Measurements from ENCODE around the gene RPS6KA2. TPM values are rescaled to one million over a fixed set of nuclear protein-coding genes. Genes with fewer than 3 reads are reported as not detected.

The RPS6KA2 gene
- total RNA-seq, 2 experiments from 2014 or later = 18.9 to 19.1 TPM

DNA sequence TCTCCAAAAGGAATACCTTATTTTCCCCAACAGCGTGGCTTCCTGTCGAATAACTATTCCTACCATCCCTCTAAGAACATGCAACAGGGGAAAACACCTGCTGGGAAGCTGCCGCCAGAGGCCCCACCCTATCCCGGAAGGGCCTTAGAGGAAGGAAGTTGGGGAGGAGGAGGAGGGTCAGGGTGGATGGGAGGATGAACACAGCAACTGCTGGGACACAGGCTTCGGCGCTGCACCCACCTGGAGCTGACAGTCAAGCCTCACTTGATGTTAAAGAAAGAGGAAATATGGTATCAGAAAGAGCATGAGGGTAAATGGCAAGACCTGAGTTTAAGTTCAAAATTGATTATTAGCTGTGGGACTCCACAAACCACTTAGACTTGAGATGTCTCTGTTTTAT, 36.5 kb upstream of the RPS6KA2 start:
- CTCF ChIA-PET = no interaction called here
- no peak overlapping the region for H3K4me3 Mint-ChIP-seq
- H3K36me3 Mint-ChIP-seq (ENCODE audit: low read depth) = no peaks in the 10 kb centered on the region
- H3K27ac Mint-ChIP-seq = no peak overlapping the region
- intact Hi-C loops (cut with micrococcal nuclease) = no loop called here
- H3K9me3 Mint-ChIP-seq = no peaks in the 10 kb centered on the region
- peaks cover 3% of the 10 kb centered on the region for H3K27me3 Mint-ChIP-seq (ENCODE audit: low read depth)
- DNase-seq = no peak
- peaks cover 2% of the 10 kb centered on the region for H3K4me1 Mint-ChIP-seq (ENCODE audit: low read depth)

DNA sequence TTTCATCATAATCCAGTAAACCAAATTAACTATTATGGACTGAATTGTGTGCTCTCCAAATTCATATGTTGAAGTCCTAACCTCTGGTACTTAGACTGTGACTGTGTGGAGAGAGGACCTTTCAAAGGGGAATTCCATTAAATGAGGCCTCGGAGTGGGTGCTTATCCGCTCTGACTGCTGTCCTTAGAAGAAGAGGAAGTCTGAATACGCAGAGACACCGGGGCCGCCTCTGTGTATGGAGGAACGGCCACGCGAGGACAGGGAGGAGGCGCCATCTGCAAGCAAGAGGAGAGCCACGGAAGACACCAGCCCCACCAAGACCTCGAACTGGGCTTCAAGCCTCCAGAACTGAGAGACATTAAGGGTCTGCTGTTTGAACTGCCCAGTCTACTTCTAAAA, 35.6 kb upstream of the RPS6KA2 start:
- Mint-ChIP-seq H3K4me1 (ENCODE audit: low read depth) (peaks cover 2% of the 10 kb centered on the region), H3K36me3 (ENCODE audit: low read depth) (no peaks in the 10 kb centered on the region), H3K27me3 (ENCODE audit: low read depth) (peaks cover 6% of the 10 kb centered on the region), H3K9me3 (no peaks in the 10 kb centered on the region), H3K4me3 (no peak overlapping the region), H3K27ac (no peak overlapping the region)
- CTCF ChIA-PET = no interaction called here
- DNase-seq = no peak
- intact Hi-C loops (cut with micrococcal nuclease) = no loop called here

DNA sequence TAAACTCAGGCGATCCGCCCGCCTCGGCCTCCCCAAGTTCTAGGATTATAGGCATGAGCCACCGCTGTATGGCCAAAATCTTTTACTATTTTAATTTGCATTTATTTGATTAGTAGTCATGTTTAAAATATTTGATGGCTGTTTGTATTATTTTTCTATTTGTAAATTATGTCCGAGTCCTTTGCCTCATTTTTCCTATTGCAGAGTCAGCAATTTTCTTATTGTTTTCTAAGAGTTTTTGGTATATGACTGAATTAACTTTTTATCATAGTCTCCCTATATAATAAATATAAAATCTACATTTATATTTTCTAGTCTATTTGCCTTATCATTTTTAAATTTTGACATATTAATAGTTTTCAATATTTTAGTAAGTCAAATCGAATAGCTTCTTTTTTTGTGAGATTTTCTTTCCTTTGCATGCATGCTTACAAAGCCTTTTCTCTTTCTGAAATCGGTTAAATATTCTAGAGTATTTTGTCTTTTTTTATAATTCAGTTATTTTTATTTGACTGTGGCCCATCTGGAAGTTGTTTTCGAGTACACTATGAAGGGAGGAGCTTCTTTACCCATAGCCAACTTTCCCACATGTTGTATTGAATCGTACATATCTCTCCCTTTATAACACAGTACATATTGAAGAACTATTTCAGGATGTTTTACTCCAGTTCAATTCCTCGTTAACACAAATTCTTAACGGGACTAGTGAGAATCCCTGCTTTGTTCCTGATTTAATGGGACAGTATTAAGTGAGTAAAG, 34.5 kb upstream of the RPS6KA2 start:
- intact Hi-C loops (cut with micrococcal nuclease) = no loop called here
- Mint-ChIP-seq H3K36me3 (ENCODE audit: low read depth) (no peaks in the 10 kb centered on the region), H3K27me3 (ENCODE audit: low read depth) (peaks cover 16% of the 10 kb centered on the region), H3K27ac (no peak overlapping the region), H3K4me1 (ENCODE audit: low read depth) (peaks cover 12% of the 10 kb centered on the region), H3K4me3 (no peak overlapping the region), H3K9me3 (no peaks in the 10 kb centered on the region)
- no peak for DNase-seq
- CTCF ChIA-PET = no interaction called here

DNA sequence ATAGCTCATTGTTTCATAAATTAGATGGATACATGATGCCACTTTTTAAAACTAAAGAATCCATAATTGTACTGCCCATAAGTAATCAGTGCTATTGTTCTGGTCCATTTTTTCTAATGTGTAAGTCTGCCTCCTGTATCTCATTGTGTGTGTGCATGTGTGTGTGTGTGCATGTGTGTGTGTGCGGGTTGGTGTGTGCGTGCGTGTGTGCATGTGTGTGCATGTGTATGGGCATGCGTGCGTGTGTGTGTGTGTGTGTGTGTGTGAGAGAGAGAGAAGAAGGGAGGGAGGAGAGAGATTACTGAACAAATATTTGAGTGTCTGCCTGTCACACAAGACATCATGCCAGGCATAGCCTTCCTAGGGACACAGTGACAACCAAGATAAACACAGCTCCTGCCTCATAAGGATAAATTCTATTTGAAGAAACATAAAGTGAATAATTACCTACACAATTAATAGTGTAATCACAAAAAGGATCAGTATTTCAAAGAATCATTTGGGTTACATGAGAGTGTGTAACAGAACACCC, 33.2 kb upstream of the RPS6KA2 start:
- DNase-seq = no peak
- Mint-ChIP-seq H3K4me1 (ENCODE audit: low read depth) (peaks cover 14% of the 10 kb centered on the region), H3K9me3 (no peaks in the 10 kb centered on the region), H3K4me3 (no peak overlapping the region), H3K27me3 (ENCODE audit: low read depth) (peaks cover 16% of the 10 kb centered on the region), H3K27ac (no peak overlapping the region), H3K36me3 (ENCODE audit: low read depth) (no peaks in the 10 kb centered on the region)
- intact Hi-C loops (cut with micrococcal nuclease) = no loop called here
- CTCF ChIA-PET = no interaction called here

DNA sequence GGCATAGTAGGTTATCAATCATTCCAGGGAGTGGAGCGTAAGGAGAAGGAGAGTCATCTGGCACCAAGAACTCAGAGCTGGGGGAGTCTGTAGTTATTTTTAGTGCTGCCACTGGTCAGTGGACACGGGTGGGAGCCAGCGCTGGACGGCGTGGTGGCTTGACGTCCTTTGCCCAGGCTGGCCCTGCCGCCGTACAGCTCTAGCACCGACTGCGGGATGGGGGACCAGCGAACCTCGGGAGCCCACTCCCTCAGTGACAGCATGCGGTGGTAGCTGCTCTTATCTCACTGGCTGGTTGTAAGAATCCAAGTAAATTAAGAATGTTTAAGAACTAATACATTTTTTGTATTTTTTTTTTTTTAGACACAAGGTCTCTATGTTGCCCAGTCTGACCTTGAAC, 32.5 kb upstream of the RPS6KA2 start:
- Mint-ChIP-seq H3K36me3 (ENCODE audit: low read depth) (no peaks in the 10 kb centered on the region), H3K4me3 (no peak overlapping the region), H3K27me3 (ENCODE audit: low read depth) (peaks cover 16% of the 10 kb centered on the region), H3K4me1 (ENCODE audit: low read depth) (peaks cover 14% of the 10 kb centered on the region), H3K27ac (no peak overlapping the region), H3K9me3 (no peaks in the 10 kb centered on the region)
- no peak for DNase-seq
- CTCF ChIA-PET = no interaction called here
- intact Hi-C loops (cut with micrococcal nuclease) = no loop called here

DNA sequence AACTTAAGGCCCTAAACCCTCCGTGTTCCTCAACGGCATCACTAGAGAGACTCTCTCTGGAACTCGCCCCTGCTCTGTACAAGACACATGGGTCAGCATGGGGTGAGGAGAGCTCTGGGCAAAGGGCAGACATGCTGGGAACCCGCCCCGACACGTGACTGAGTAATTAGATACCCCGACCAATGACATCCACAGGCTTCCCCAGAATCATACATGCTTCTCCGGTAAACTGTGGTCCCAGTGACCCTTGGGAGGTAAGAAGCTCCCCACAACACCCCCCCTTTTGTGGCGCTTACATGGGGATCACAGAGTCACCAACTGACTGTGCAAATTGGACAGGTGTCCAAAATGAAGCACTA, 31.7 kb upstream of the RPS6KA2 start:
- CTCF ChIA-PET = no interaction called here
- H3K4me3 Mint-ChIP-seq = no peak overlapping the region

DNA sequence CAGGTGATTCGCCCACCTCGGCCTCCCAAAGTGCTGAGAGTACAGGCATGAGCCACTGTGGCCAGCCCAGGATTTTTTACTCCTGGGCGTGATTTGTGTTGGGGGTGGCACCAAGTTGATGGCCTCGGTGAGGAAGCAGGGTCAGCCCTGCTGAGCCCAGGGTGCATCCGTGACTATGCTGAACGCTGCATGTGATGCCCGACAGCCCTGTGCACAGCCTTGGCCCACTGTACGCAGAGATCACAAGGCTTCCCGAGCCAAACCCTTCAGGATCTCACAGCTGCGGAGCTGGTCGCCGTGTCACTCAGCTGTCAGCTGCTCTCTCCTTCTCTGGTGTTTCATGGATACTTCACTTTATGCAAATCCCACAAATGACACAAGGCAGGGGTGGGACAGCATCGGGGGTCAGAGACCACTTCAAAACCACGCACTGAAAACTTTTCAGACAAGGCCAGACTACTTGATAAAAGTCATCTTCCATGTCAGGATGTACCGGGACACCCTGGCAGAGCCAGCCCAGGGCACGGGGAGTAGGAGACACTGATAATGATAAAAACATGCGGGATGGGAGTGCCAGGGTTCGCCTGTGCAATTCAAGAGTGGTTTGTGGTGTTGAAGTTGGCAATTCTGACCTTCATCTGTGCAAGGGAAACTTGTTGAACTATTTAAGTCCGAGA, 31.2 kb upstream of the RPS6KA2 start:
- Mint-ChIP-seq H3K36me3 (ENCODE audit: low read depth) (no peaks in the 10 kb centered on the region), H3K27ac (no peak overlapping the region), H3K4me1 (ENCODE audit: low read depth) (peaks cover 12% of the 10 kb centered on the region), H3K27me3 (ENCODE audit: low read depth) (peaks cover 16% of the 10 kb centered on the region), H3K9me3 (no peaks in the 10 kb centered on the region), H3K4me3 (no peak overlapping the region)
- intact Hi-C loops (cut with micrococcal nuclease) = no loop called here
- CTCF ChIA-PET = no interaction called here
- no peak for DNase-seq

More for the DNA sequence above, 31.7 kb upstream of the RPS6KA2 start:
- no peaks in the 10 kb centered on the region for H3K9me3 Mint-ChIP-seq
- no peak for DNase-seq
- peaks cover 16% of the 10 kb centered on the region for H3K27me3 Mint-ChIP-seq (ENCODE audit: low read depth)
- H3K4me1 Mint-ChIP-seq (ENCODE audit: low read depth) = peaks cover 14% of the 10 kb centered on the region
- no peak overlapping the region for H3K27ac Mint-ChIP-seq
- intact Hi-C loops (cut with micrococcal nuclease) = no loop called here
- H3K36me3 Mint-ChIP-seq (ENCODE audit: low read depth) = no peaks in the 10 kb centered on the region

DNA sequence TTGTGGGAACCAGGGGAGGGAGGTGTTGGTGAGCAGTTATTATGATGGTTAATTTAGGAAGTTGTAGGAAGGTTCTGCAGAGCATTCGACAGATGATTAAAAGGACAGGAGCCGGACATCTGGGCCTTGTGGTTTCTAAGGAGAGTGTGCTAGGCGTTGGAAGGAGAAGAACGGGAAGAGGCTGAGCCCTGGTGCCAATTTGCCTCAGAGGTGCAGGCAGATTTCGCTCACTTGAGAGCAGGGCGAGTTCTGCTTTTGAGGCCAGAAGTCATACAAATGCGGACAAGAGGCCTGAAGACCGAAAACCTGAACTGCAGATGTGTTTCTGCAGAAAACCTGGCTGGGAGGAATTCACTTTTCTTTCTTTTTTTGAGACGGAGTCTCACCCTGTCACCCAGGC, 30.5 kb upstream of the RPS6KA2 start:
- no peaks in the 10 kb centered on the region for H3K9me3 Mint-ChIP-seq
- no peak overlapping the region for H3K4me3 Mint-ChIP-seq
- no peak overlapping the region for H3K27ac Mint-ChIP-seq
- H3K4me1 Mint-ChIP-seq (ENCODE audit: low read depth) = peaks cover 12% of the 10 kb centered on the region
- no peaks in the 10 kb centered on the region for H3K36me3 Mint-ChIP-seq (ENCODE audit: low read depth)
- DNase-seq = no peak
- intact Hi-C loops (cut with micrococcal nuclease) = no loop called here
- CTCF ChIA-PET = interaction anchor here (0.7 kb wide), 1 partner anchor 84 kb away, joined by 4 read pairs; no protein-coding TSS in a partner anchor
- H3K27me3 Mint-ChIP-seq (ENCODE audit: low read depth) = peaks cover 13% of the 10 kb centered on the region

DNA sequence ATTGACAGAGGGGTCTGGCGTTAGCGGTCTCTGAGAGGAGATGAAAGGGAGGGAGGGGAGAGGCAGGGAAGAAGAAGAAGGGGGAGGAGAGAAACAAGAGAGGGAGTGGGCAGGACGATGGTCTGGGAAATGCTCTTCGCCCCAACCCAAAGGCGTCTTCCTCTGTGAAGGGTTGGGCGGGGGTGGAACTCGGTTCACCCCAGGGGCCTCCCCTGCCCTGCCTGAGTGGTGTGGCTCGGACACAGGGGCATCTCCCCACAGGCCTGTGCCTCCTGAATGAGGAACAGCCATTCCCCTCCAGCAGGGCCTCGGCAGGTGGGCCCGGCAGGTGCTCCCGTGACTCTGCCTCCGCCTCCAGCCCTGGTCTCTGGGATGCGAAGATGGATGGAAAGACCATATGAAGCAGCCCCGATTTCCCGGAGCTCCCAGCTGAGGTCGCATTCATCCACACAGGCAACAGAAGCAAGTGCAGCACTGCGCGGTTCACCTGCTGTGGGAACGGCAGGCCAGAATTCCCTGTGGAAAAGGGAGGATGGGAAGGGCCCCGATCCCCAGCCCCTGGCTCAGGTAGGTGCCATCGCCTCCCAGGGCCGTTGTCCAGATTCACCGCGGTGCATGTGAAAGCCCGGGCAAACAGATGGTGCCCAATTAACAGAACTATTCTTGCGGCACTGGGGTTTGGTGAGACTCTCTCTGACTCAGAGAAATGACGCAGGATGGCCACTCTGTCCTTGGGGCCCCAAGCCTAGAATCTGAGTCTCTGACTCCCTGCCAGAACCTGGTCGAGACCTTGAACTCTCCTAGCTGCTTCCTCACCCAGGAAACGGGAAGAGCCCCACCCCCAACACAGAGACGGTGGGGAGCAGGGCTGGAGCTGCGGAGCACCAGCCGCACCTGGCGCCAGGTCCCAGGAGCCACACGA, 29.4 kb upstream of the RPS6KA2 start:
- no peak for DNase-seq
- Mint-ChIP-seq H3K27me3 (ENCODE audit: low read depth) (peaks cover 13% of the 10 kb centered on the region), H3K4me1 (ENCODE audit: low read depth) (peaks cover 12% of the 10 kb centered on the region), H3K4me3 (peak overlapping the region; percentile 25), H3K36me3 (ENCODE audit: low read depth) (no peaks in the 10 kb centered on the region), H3K27ac (no peak overlapping the region), H3K9me3 (no peaks in the 10 kb centered on the region)
- CTCF ChIA-PET = interaction anchor here (1.4 kb wide), 1 partner anchor 118 kb away, joined by 5 read pairs; no protein-coding TSS in a partner anchor
- intact Hi-C loops (cut with micrococcal nuclease) = no loop called here

DNA sequence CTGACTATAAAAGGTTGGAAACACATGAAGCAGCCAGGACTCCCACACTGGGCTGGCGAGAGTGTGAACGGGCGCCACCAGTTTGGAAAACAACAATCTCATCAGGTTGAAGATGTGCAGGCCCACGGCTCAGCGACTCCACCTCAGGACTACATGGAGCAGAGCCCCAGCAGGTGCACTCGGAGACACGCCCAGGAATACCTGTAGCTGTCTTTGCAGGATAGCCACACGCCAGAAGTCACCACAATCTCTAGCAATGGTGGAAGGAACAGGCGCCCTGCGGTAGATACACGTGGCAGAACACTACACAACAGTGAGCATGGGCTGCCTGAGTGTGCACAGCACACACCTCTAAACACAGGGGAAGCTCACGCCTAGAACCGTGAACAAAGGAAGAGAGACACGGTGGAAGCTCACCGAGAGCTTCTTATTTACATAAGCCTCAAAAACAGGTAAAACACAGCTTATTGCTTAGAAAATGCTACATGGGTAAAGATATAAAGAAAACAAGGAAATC, 28.7 kb upstream of the RPS6KA2 start:
- Mint-ChIP-seq H3K36me3 (ENCODE audit: low read depth) (no peaks in the 10 kb centered on the region), H3K27ac (no peak overlapping the region), H3K4me1 (ENCODE audit: low read depth) (peaks cover 12% of the 10 kb centered on the region), H3K27me3 (ENCODE audit: low read depth) (peaks cover 13% of the 10 kb centered on the region), H3K9me3 (no peaks in the 10 kb centered on the region), H3K4me3 (no peak overlapping the region)
- CTCF ChIA-PET = interaction anchor here (1.4 kb wide), 1 partner anchor 119 kb away, joined by 5 read pairs; no protein-coding TSS in a partner anchor
- no peak for DNase-seq
- intact Hi-C loops (cut with micrococcal nuclease) = no loop called here

DNA sequence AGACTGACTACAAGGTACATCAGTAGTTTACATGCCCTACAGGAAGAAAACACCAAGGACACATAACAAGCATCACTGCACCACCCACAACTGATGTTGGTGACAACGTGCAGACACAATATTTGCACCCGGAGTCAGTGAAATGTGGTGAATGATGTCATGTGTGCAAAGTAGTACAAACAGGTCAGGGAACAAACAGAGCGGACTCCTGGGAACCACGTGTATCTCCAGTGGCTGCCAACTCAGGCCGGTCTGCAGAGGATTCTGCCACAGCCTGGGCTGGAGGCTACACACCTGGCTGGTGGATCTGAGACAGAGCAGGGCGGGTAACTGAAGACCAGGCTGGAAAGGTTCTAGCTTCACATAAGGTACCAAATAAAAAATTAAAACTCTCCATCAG, 28.2 kb upstream of the RPS6KA2 start:
- Mint-ChIP-seq H3K4me3 (no peak overlapping the region), H3K9me3 (no peaks in the 10 kb centered on the region), H3K4me1 (ENCODE audit: low read depth) (peaks cover 12% of the 10 kb centered on the region), H3K27ac (no peak overlapping the region), H3K36me3 (ENCODE audit: low read depth) (no peaks in the 10 kb centered on the region), H3K27me3 (ENCODE audit: low read depth) (peaks cover 13% of the 10 kb centered on the region)
- intact Hi-C loops (cut with micrococcal nuclease) = no loop called here
- CTCF ChIA-PET = interaction anchor here (1.4 kb wide), 1 partner anchor 120 kb away, joined by 5 read pairs; no protein-coding TSS in a partner anchor
- DNase-seq = no peak

DNA sequence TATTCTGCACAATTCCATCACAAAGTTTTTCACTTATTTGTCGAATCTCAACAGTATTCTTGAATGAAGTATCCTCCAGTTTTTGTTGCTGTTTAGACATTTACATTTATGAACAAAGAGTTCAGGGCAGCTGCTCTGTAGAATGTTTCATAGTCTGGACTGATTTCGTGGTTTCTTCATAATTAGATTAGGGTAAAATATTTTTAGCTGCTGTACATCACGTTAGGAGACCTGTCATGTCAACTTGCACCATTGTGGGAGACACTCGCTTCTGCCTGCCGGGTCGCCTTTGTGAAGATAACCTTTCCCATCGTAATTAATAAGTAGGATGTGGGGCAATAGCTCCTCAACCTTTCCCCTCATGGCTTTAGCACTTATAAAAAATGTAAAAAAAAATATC, 27.5 kb upstream of the RPS6KA2 start:
- peaks cover 12% of the 10 kb centered on the region for H3K4me1 Mint-ChIP-seq (ENCODE audit: low read depth)
- H3K27me3 Mint-ChIP-seq (ENCODE audit: low read depth) = peaks cover 13% of the 10 kb centered on the region
- no peak overlapping the region for H3K27ac Mint-ChIP-seq
- H3K36me3 Mint-ChIP-seq (ENCODE audit: low read depth) = no peaks in the 10 kb centered on the region
- CTCF ChIA-PET = no interaction called here
- H3K9me3 Mint-ChIP-seq = no peaks in the 10 kb centered on the region
- no peak overlapping the region for H3K4me3 Mint-ChIP-seq
- intact Hi-C loops (cut with micrococcal nuclease) = no loop called here
- no peak for DNase-seq

All from activated naive CD4-positive, alpha-beta T cell treated with anti-CD3 and anti-CD28 coated beads for 36 hours (primary cell).